Motor neuron (in vitro differentiated cells): Measurements from ENCODE around the gene EMILIN2. TPM values are rescaled to one million over a fixed set of nuclear protein-coding genes. Genes with fewer than 3 reads are reported as not detected.
A peak's percentile ranks its signal among the peaks of the same experiment; 100 is the strongest.
"Not testable (repeated sequence)": the region's sequence is repeated elsewhere in the genome, so short reads cannot be mapped to it uniquely, and the experiment has no call there.

Experiments used
- ATAC-seq, 8 experiments: fragments of 200-7000 bp; cut with Tn5 transposase; replicated peaks in 6 of 8; 2 replicates each; pipeline ENCODE4 v1.8.0; 2021; ENCODE audit warnings: mild to moderate bottlenecking in 8 of 8, moderate library complexity in 8 of 8
- H3K27ac ChIP-seq, 2 donors: fragments of 250-450 bp; sonication (Bioruptor Pico); 2 replicates each; pipeline ENCODE4 v1.9.0; 2021; ENCODE audit warnings: antibody characterized with exemption in 2 of 2, mild to moderate bottlenecking in 2 of 2, moderate library complexity in 1 of 2
- H3K4me1 ChIP-seq, 2 donors: fragments of 250-450 bp; sonication (Bioruptor Pico); replicated peaks in 1 of 2; 2 replicates each; pipeline ENCODE4 v1.6.1; 2021; ENCODE audit warnings: antibody characterized with exemption in 2 of 2, mild to moderate bottlenecking in 2 of 2, moderate library complexity in 1 of 2
- H3K4me3 ChIP-seq, 5 donors: fragments of 250-450 bp; sonication (Bioruptor Pico); 2 replicates each; pipeline ENCODE4 v1.9.0; 2021; ENCODE audit warnings: antibody characterized with exemption in 5 of 5, mild to moderate bottlenecking in 5 of 5, moderate library complexity in 4 of 5
- WGBS, 10 experiments: fragments of 450-650 bp; shearing (Covaris generic); methylation state at CpG; one replicate each; pipeline ENCODE4 v1.0.0; 2022; 5-methylcytosine and 5-hydroxymethylcytosine counted together
- in situ Hi-C, 9 experiments: fragments of 400-800 bp; cut with MboI; loops; one replicate each; pipeline ENCODE4 v1.15.0; 2021; ENCODE audit warnings: low sequenced_read_pairs in 9 of 9, low pct_unique_long_range_greater_than_20kb in 2 of 9; ENCODE audit not compliant: unreplicated experiment in 9 of 9
- total RNA-seq, 8 experiments: library from RNA; unstranded; fragments of 300-600 nt; gene quantifications; 2 replicates each; pipeline versions ENCODE4 v1.2.3 to v1.2.4, GENCODE V29; 2022

EMILIN2 gene
- total RNA-seq, 8 experiments from 2014 or later, result 0.33 to 22.2 (median 1.4) TPM

GRCh38 chr18:2863997-2864396 lies 17.2 kb downstream of the EMILIN2 start:
- WGBS, 10 experiments, result no CpG with 5 or more reads among the region's 1 CpG
- in situ Hi-C loops, ATAC-seq, H3K27ac ChIP-seq, H3K4me1 ChIP-seq, H3K4me3 ChIP-seq: not testable (repeated sequence)

DNA sequence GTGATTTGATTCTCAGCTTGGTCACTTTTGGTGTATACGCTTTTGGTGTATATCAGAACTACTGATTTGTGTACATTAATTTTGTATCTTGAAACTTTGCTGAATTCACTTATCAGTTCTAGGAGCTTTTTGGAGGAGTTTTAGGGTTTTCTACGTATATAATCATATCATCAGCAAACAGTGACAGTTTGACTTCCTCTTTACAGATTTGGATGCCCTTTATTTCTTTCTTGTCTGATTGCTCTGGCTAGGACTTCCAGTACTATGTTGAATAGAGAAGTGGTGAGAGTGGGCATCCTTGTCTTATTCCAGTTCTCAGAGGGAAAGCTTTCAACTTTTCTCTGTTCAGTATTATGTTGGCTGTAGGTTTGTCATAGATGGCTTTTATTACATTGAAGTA lies 19.7 kb downstream of the EMILIN2 start:
- in situ Hi-C loops, ATAC-seq, H3K27ac ChIP-seq, H3K4me3 ChIP-seq, H3K4me1 ChIP-seq: not testable (repeated sequence)
- whole genome bisulfite sequencing, 10 experiments, result 11 to 83% (median 43%) methylated on average over 1 to 2 of the region's 2 CpGs

- peak in 3 of 8 experiments; percentile 43 to 73 (median 48) for ATAC-seq
- H3K4me1 ChIP-seq, result no peaks in the 10 kb centered on the region
- 0 to 74% (median 45%) methylated on average over 1 to 2 of the region's 2 CpGs; no CpG with 5 or more reads in 3 of the 10 experiments for WGBS, 10 experiments
- in situ Hi-C loops, result no loop called here
- no peak overlapping the region for H3K27ac ChIP-seq
- no peak overlapping the region for H3K4me3 ChIP-seq
Observed at GRCh38 chr18:2869207-2869606, 22.4 kb downstream of the EMILIN2 start.

DNA sequence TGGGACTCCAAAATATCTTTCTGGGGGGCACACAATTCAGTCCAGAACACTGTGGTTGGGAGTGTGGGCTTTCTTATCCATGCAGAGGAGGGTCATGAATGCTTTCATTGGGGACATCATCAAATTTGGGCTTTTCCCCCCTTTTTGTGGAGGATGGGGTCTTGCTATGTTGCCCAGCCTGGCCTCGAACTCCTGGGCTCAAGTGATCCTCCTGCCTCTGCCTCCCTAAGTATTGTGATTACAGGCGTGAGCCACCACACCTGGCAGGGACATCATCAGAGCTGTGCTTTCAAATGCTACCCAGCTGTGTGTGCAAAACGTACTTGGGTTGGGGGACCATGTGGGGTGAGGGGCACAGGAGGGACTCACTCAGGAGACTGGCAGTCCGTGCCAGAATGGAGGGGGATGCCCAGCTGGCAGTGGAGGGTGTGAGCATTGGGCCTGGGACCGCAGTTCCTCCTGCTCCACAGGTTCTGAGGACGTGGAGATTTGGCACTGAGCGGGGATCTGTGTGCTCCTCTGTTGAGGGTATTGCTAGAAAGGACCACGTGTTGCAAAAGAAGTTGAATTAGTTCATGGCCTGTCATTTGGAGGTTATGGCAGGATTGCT lies 24.4 kb downstream of the EMILIN2 start:
- no peak overlapping the region for H3K4me3 ChIP-seq
- WGBS, 10 experiments, result 47 to 95% (median 71%) methylated on average over 1 to 4 of the region's 8 CpGs; no CpG with 5 or more reads in 2 of the 10 experiments
- ATAC-seq, result no peak
- in situ Hi-C loops, result no loop called here
- no peak overlapping the region for H3K27ac ChIP-seq
- no peaks in the 10 kb centered on the region for H3K4me1 ChIP-seq

DNA sequence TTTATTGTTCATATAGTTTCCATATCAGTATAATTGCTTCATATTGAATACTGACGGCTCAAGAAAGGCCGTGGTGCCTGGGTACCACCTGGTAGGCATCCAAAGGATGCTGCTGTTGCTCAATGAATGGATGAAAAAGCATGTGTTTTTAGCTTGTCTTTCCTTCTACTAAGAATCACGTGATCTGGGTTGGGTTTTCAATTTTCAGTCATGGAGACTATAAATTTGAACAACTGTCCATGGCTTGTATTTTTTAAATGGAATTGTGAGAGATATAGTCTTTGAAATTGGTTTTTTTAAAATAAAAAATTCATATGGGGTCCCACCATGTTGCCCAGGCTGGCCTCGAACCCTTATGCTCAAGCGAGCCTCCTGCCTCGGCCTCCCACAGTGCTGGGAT lies 25.3 kb downstream of the EMILIN2 start:
- no peak overlapping the region for H3K27ac ChIP-seq
- in situ Hi-C loops, result no loop called here
- 73 to 95% (median 83%) methylated on average over 2 to 6 of the region's 6 CpGs; no CpG with 5 or more reads in 1 of the 10 experiments for WGBS, 10 experiments
- no peak overlapping the region for H3K4me3 ChIP-seq
- no peaks in the 10 kb centered on the region for H3K4me1 ChIP-seq
- no peak for ATAC-seq

DNA sequence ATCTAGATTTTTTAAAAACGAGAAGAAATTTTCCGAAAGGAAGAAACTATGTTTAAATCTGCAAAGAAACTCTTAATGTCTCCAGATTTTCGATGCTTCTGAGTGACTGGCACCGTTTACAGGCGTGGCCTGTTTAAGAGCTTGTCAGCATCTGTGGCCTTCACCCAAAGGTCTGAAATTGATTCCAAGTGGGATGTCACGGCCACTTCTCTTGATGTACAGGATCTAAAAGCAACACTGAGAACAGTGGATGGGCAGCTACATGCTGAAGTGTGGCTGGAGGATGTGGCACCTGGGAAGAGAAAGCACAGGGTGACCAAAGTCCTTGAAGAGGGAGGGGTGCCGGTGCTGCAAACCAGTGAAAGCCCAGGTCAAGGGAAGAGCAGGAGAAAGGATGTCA lies 28.0 kb downstream of the EMILIN2 start:
- no peak overlapping the region for H3K4me3 ChIP-seq
- no peaks in the 10 kb centered on the region for H3K4me1 ChIP-seq
- WGBS, 10 experiments, result 12 to 94% (median 93%) methylated on average over 2 to 7 of the region's 7 CpGs; no CpG with 5 or more reads in 1 of the 10 experiments
- no peak overlapping the region for H3K27ac ChIP-seq
- in situ Hi-C loops, result no loop called here
- ATAC-seq, result peak in 1 of 8 experiments; percentile 7

DNA sequence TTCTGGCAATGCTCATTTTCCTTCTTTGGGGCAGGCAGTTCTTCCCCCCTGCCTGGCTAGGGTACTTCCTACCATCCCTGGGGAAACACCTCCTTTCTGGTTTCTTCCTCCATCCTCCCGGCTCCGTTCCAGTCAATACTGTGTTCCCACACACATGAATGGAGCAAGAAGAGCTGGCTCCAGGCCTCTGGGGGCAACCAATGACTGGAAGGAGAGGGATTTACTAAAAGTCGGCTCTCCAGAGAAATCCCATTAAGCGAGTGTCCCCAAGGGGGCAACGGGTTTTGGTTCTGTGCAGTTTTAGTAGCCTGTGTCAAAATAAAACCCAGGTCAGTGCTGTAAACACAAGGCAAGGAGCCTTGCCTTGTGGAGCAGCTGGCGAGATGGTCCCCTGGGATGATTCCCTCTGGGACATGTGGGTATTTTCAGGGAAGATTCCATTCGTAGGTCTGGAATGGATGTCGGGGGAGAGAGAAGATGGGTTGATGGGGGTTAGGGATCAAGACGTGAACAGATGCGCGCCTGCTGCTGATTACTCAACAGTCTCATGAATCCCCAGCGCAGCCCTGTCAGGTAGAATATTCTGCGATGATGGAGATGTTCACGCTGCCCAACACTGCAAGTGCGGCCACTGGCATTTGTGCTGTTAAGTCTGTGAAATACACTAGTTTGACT lies 32.0 kb downstream of the EMILIN2 start:
- Histone ChIP-seq H3K4me3 (no peak overlapping the region), H3K4me1 (no peaks in the 10 kb centered on the region), H3K27ac (no peak overlapping the region)
- WGBS, 10 experiments, result 79 to 100% (median 87%) methylated on average over 1 to 10 of the region's 15 CpGs
- in situ Hi-C loops, result no loop called here
- peak in 4 of 8 experiments; percentile 19 to 73 (median 60) for ATAC-seq

DNA sequence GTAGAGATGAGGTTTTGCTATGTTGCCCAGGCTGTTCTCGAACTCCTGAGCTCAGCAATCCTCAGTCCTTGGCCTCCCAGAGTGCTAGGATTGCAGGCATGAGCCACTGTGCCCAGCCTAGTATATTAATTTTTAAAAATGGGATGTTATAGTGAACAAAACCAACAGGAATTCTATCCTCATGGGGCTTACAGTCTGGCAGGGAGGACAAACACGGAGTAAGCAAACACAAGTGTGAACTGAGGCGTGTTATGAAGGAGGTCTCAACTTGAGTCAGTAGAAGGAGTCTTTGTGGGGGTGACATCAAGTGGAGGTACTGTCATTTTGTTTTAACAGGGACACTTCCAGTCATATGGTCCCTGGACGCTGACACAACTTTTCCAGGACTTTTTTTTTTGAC lies 33.1 kb downstream of the EMILIN2 start:
- Histone ChIP-seq H3K27ac (no peak overlapping the region), H3K4me3 (no peak overlapping the region), H3K4me1 (no peaks in the 10 kb centered on the region)
- in situ Hi-C loops, result no loop called here
- no peak for ATAC-seq
- 42 to 100% (median 89%) methylated on average over 1 to 3 of the region's 4 CpGs; no CpG with 5 or more reads in 3 of the 10 experiments for WGBS, 10 experiments

- in situ Hi-C loops, result no loop called here
- H3K27ac ChIP-seq, result no peak overlapping the region
- WGBS, 10 experiments, result 17 to 100% (median 80%) methylated on average over 1 to 8 of the region's 17 CpGs; no CpG with 5 or more reads in 7 of the 10 experiments
- peak in 2 of 8 experiments; percentile 22 to 36 for ATAC-seq
- H3K4me3 ChIP-seq, result no peak overlapping the region
- H3K4me1 ChIP-seq, result no peaks in the 10 kb centered on the region
Observed at GRCh38 chr18:2880473-2880872, 33.7 kb downstream of the EMILIN2 start.

GRCh38 chr18:2881088-2881839 lies 34.5 kb downstream of the EMILIN2 start:
- H3K4me1 ChIP-seq, result no peaks in the 10 kb centered on the region
- no peak overlapping the region for H3K4me3 ChIP-seq
- in situ Hi-C loops, result no loop called here
- H3K27ac ChIP-seq, result no peak overlapping the region
- ATAC-seq, result peak in 2 of 8 experiments; percentile 77 to 83
- WGBS, 10 experiments, result 2 to 100% (median 67%) methylated on average over 1 to 7 of the region's 16 CpGs; no CpG with 5 or more reads in 2 of the 10 experiments

GRCh38 chr18:2881840-2882195 lies 35.0 kb downstream of the EMILIN2 start:
- no peak overlapping the region for H3K27ac ChIP-seq
- WGBS, 10 experiments, result 6 to 92% (median 52%) methylated on average over 1 to 5 of the region's 9 CpGs; no CpG with 5 or more reads in 4 of the 10 experiments
- in situ Hi-C loops, result no loop called here
- no peak overlapping the region for H3K4me3 ChIP-seq
- H3K4me1 ChIP-seq, result no peaks in the 10 kb centered on the region
- peak in 2 of 8 experiments; percentile 67 to 69 for ATAC-seq

DNA sequence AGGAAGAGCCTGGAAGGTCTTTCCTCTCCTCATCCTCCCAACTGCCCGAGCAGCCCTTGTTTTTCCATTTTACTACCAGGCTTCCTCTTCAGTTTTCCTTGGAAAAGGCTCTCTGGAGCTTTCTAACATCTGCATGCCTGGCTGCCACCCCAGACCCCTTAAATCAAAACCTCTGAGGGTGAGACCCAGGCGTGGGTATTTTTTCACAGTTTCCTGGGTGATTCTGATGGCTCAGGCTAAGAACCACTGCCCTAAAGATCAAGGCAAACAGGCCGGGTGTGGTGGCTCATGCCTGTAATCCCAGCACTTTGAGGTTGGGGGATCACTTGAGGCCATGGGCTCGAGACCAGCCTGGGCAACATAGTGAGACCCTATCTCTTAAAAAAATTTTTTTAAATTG lies 35.4 kb downstream of the EMILIN2 start:
- H3K4me3 ChIP-seq, result no peak overlapping the region
- in situ Hi-C loops, result no loop called here
- WGBS, 10 experiments, result 40 to 100% (median 100%) methylated on average over 1 to 3 of the region's 4 CpGs; no CpG with 5 or more reads in 3 of the 10 experiments
- no peak overlapping the region for H3K27ac ChIP-seq
- no peak for ATAC-seq
- H3K4me1 ChIP-seq, result no peaks in the 10 kb centered on the region

DNA sequence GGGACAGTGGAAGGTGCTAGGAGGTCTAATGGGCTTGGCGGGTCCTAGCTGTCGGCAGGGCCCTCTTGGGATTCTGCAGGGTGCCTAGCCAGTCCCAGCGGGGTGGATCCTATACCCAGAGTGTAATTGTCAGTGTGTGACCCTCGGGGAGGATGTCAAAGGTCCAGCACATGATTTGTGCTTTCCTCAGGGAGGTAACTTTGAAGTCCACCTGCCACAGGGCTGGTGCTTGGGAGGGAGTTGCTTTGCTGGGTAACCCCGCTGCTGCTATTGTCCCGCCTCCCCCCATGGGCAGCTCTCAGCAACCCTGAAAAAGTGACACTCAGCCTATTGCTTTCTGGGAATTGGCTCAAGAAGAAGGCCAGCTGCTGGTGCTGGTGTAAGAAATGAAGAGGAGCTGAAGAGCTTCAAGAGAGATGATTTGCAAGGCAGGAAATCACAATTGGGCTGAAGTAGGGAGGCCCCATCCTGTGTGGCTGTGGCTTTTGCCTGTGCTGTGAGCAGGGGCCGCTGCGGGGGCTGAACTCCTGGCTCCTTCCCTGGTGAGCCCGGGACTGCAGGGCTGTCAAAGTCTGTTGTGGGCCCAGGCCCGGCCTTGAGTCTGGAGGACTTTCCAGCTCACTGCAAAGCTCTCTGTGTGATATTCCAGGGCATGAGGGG lies 36.4 kb downstream of the EMILIN2 start:
- Histone ChIP-seq H3K4me3 (no peak overlapping the region), H3K4me1 (no peaks in the 10 kb centered on the region), H3K27ac (no peak overlapping the region)
- 0 to 100% (median 83%) methylated on average over 1 to 7 of the region's 10 CpGs; no CpG with 5 or more reads in 5 of the 10 experiments for WGBS, 10 experiments
- ATAC-seq, result no peak
- in situ Hi-C loops, result no loop called here
